Thyroid gland (tissue), 4 donors: Measurements from ENCODE around the gene UHRF2. TPM values are rescaled to one million over a fixed set of nuclear protein-coding genes. Genes with fewer than 3 reads are reported as not detected.

Source experiments
- DNase-seq, 2 donors: peaks; one replicate each; pipeline ENCODE4 v3.0.0-alpha.2; 2019
- H3K27ac ChIP-seq, 3 donors: fragments of 200-600 bp; sonication (generic); 1 replicate in 2 of 3; 2 replicates in 1 of 3; pipeline ENCODE4 v1.5.1; 2016 to 2019; ENCODE audit warnings: mild to moderate bottlenecking in 1 of 3, moderate library complexity in 1 of 3
- H3K27me3 ChIP-seq: fragments of 200-600 bp; sonication (generic); one replicate; pipeline ENCODE4 v1.5.1; 2019
- H3K36me3 ChIP-seq, 2 donors: fragments of 200-600 bp; sonication (generic); one replicate each; pipeline ENCODE4 v1.5.1; 2016 to 2019
- H3K4me1 ChIP-seq, 2 donors: fragments of 200-600 bp; sonication (generic); one replicate each; pipeline ENCODE4 v1.5.1; 2017 to 2019
- H3K4me3 ChIP-seq, 3 donors: fragments of 200-600 bp; sonication (generic); replicated peaks in 1 of 3; 1 replicate in 2 of 3; 2 replicates in 1 of 3; pipeline ENCODE4 v1.5.1; 2016; ENCODE audit warnings: mild to moderate bottlenecking in 1 of 3
- H3K9me3 ChIP-seq: fragments of 200-600 bp; sonication (generic); one replicate; pipeline ENCODE4 v1.5.1; 2017
- POLR2A ChIP-seq, 2 donors: fragments of 450-650 bp; IDR thresholded peaks; one replicate each; pipeline ENCODE4 v1.6.1; 2017; ENCODE audit warnings: antibody characterized with exemption in 2 of 2, mild to moderate bottlenecking in 2 of 2, moderate library complexity in 1 of 2
- WGBS, 2 donors: methylation state at CpG; one replicate each; pipeline ENCODE4 v1.1.5; 2017; 5-methylcytosine and 5-hydroxymethylcytosine counted together
- intact Hi-C: fragments of 100-400 bp; cut with DNase I; formaldehyde crosslinking; loops from one replicate; pipeline ENCODE4 v1.15.1; 2023
- total RNA-seq, 4 donors: library from RNA; depleted of rRNA; stranded (reverse); fragments of >200 nt; gene quantifications; one replicate each; pipeline ENCODE4 v1.2.3, GENCODE V29; 2016
- TF ChIP-seq, protein P1 (sequence below), 6 experiments: fragments of 200-600 bp in 3 of 6; fragments of 450-650 bp in 3 of 6; sonication (generic) in 3 of 6; IDR thresholded peaks; one replicate each; pipeline ENCODE4 v1.5.1; 2016 to 2019; ENCODE audit warnings: antibody characterized with exemption in 6 of 6, mild to moderate bottlenecking in 2 of 6, inconsistent platforms in 1 of 6, moderate library complexity in 1 of 6

The UHRF2 gene
- total RNA-seq, 4 donors from 2014 or later, result 44.4 to 103 (median 74.8) TPM

GRCh38 chr9:6415266-6415665 lies 2.3 kb downstream of the UHRF2 start:
- TF ChIP-seq POLR2A (IDR thresholded peaks at IDR 0.05), result no peak
- TF ChIP-seq, protein P1, sequence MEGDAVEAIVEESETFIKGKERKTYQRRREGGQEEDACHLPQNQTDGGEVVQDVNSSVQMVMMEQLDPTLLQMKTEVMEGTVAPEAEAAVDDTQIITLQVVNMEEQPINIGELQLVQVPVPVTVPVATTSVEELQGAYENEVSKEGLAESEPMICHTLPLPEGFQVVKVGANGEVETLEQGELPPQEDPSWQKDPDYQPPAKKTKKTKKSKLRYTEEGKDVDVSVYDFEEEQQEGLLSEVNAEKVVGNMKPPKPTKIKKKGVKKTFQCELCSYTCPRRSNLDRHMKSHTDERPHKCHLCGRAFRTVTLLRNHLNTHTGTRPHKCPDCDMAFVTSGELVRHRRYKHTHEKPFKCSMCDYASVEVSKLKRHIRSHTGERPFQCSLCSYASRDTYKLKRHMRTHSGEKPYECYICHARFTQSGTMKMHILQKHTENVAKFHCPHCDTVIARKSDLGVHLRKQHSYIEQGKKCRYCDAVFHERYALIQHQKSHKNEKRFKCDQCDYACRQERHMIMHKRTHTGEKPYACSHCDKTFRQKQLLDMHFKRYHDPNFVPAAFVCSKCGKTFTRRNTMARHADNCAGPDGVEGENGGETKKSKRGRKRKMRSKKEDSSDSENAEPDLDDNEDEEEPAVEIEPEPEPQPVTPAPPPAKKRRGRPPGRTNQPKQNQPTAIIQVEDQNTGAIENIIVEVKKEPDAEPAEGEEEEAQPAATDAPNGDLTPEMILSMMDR (IDR thresholded peaks at IDR 0.05), result no peak
- Histone ChIP-seq H3K4me1 (peaks cover 24 to 27% of the 10 kb centered on the region in 2 donors), H3K4me3 (no peak overlapping the region), H3K9me3 (no peaks in the 10 kb centered on the region), H3K36me3 (no peaks in the 10 kb centered on the region), H3K27me3 (no peaks in the 10 kb centered on the region), H3K27ac (no peak overlapping the region)
- 67 to 69% methylated on average over 5 of the region's 5 CpGs for WGBS, 2 donors
- no peak for DNase-seq
- intact Hi-C loops, result no loop called here

GRCh38 chr9:6417186-6417585 lies 4.2 kb downstream of the UHRF2 start:
- Histone ChIP-seq H3K36me3 (no peaks in the 10 kb centered on the region), H3K9me3 (no peaks in the 10 kb centered on the region), H3K27ac (no peak overlapping the region), H3K27me3 (no peaks in the 10 kb centered on the region), H3K4me3 (no peak overlapping the region), H3K4me1 (peaks cover 24 to 27% of the 10 kb centered on the region in 2 donors)
- DNase-seq, result no peak
- intact Hi-C loops, result no loop called here
- TF ChIP-seq, protein P1 (IDR thresholded peaks at IDR 0.05), result no peak
- TF ChIP-seq POLR2A (IDR thresholded peaks at IDR 0.05), result no peak
- 79 to 81% methylated on average over 3 of the region's 3 CpGs for WGBS, 2 donors

- 69 to 81% methylated on average over 3 of the region's 3 CpGs for WGBS, 2 donors
- H3K36me3 ChIP-seq, result no peaks in the 10 kb centered on the region
- no peaks in the 10 kb centered on the region for H3K9me3 ChIP-seq
- intact Hi-C loops, result no loop called here
- H3K4me3 ChIP-seq, result no peak overlapping the region
- H3K27me3 ChIP-seq, result no peaks in the 10 kb centered on the region
- H3K4me1 ChIP-seq, result peaks cover 24 to 27% of the 10 kb centered on the region in 2 donors
- H3K27ac ChIP-seq, result no peak overlapping the region
- DNase-seq, result no peak
- no peak for TF ChIP-seq POLR2A (IDR thresholded peaks at IDR 0.05)
- TF ChIP-seq, protein P1 (IDR thresholded peaks at IDR 0.05), result no peak
Measured at GRCh38 chr9:6418764-6419163, 5.8 kb downstream of the UHRF2 start.

DNA sequence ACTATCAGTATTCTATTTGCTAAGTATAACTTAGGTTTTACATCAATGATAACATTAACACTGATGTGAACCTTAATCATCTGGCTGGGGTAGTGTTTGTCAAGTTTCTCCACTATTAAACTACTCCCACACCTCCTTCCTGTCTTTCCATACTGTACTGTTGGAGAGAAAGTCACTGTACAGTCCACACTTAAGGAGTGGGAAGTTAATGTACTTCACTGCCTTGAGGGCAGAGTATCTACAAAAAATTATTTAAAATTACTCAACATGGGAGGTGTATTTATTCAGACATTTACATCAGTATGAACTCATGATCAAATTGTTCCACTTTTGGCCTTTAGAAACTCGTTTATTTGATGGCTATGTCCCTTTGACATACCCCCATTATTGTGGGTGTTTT lies 11.9 kb downstream of the UHRF2 start:
- H3K27ac ChIP-seq, result no peak overlapping the region
- no peaks in the 10 kb centered on the region for H3K27me3 ChIP-seq
- DNase-seq, result no peak
- no peak for TF ChIP-seq POLR2A (IDR thresholded peaks at IDR 0.05)
- TF ChIP-seq, protein P1 (IDR thresholded peaks at IDR 0.05), result no peak
- WGBS, 2 donors, result 67 to 78% methylated on average over 1 of the region's 1 CpG
- no peak overlapping the region for H3K4me3 ChIP-seq
- no peaks in the 10 kb centered on the region for H3K36me3 ChIP-seq
- intact Hi-C loops, result no loop called here
- H3K4me1 ChIP-seq, result peaks cover 6 to 7% of the 10 kb centered on the region in 2 donors
- H3K9me3 ChIP-seq, result no peaks in the 10 kb centered on the region

DNA sequence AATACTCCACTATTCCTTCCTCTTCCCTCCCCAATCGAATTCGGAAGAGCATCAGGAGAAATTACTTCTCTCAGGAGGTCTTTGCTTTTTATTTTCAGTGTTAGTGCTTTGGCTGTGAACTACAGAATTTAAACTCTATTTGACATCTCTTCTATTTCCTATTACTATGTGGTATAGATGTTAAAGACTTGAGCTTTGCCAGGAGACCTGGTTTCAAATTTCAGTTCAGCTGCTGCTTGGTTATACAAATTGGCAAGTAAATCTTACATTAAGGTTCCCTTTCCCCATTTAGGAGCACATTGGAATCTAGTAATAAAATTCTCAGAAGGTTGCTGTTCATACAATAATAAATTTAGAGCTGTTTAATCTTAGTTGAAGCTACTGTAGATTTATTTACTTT lies 13.1 kb downstream of the UHRF2 start:
- Histone ChIP-seq H3K9me3 (no peaks in the 10 kb centered on the region), H3K27me3 (no peaks in the 10 kb centered on the region), H3K4me3 (no peak overlapping the region), H3K27ac (peak overlapping the region in 1 of 3 donors; percentile 7), H3K4me1 (peaks cover 7 to 11% of the 10 kb centered on the region in 2 donors), H3K36me3 (no peaks in the 10 kb centered on the region)
- intact Hi-C loops, result no loop called here
- 74 to 85% methylated on average over 2 of the region's 2 CpGs for WGBS, 2 donors
- no peak for TF ChIP-seq POLR2A (IDR thresholded peaks at IDR 0.05)
- TF ChIP-seq, protein P1 (IDR thresholded peaks at IDR 0.05), result no peak
- no peak for DNase-seq
